ENCODE measurements around the gene FKBP14.

The FKBP14 gene

DNA sequence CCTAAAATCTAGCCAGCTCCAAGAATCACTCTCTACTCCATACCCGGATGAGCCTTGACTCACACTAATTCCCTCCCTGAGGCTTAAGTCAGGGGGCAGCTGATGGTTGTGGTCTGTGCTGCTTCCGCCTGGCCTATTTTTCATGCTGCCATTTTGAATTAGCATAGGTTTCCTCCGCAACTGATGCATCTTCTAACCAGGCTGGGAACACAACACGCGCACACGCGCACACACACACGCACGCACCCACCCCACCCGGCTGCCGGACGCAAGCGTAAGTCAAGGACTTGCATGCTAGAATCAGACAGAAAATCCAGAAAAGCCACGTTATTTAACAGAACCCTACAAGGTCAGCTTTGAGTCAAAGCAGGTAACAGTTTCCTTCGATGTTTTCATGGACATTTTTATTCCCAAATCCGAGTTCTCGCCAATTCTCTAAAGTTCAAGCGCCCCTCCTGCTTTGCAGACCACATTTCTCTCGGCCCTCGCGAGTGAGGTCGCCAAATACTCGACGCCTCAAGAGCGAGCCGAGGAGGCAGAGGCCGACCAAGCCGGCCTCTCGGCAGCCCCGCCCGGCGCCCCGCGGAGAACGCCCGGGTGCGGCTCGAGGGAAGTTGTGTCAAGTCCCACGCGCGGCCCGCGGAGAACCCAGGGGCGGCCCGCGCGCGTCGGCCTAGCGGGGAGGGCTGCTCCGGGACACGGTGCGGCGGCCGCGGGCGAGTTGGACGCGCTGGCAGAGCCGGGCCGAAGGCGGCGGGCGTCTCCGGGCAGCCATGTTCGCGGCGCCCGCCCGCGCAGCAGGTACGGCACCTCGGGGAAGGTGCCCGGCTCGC, 37.9 kb downstream of the FKBP14 start:
- DNase-seq (ENCODE audit: low read depth, low spot score) = no peak
- ChIA-PET CTCF (interaction anchor here (0.6 to 1.6 kb wide), 4 partner anchors 11 to 245 kb away, joined by 3 to 5 read pairs (median 4); no protein-coding TSS in a partner anchor), POLR2A (no interaction called here)
- H3K4me3 ChIP-seq (ENCODE audit: low read depth, low read length) = peak overlapping the region; percentile 84
- no peak for TF ChIP-seq CTCF (IDR thresholded peaks at IDR 0.05; ENCODE audit: insufficient read depth, low read length, missing control alignments)

DNA sequence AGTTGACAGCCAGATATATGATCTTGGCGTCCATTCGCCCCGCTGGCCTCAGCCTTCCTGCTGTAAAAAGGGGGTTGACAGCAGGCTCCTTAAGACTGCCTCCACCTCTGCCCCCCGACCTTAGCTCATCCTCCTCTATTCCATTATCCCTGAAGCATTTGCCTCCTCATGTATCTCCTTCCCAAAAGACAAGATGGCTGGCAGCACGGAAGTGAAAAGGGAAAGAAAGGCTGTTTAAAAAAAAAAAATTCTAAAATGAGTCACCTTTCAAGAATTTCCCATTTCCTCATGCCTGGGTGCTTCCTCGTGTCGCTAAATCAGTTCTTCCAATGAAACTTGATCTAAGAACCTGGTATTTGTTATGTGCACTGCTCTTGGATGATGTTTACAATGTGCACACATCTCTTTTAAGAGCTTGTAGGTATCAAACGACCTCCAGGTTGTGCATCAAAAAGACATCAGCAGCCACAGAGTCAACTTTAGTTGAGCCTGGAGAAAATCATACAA, 38.6 kb downstream of the FKBP14 start:
- peak overlapping the region; percentile 84 for H3K4me3 ChIP-seq (ENCODE audit: low read depth, low read length)
- POLR2A ChIA-PET = no interaction called here
- no peak for TF ChIP-seq CTCF (IDR thresholded peaks at IDR 0.05; ENCODE audit: insufficient read depth, low read length, missing control alignments)
- CTCF ChIA-PET = interaction anchor here (0.6 to 1.9 kb wide), 5 partner anchors 11 to 244 kb away, joined by 3 to 6 read pairs (median 4); no protein-coding TSS in a partner anchor
- DNase-seq (ENCODE audit: low read depth, low spot score) = peak; percentile 28

DNA sequence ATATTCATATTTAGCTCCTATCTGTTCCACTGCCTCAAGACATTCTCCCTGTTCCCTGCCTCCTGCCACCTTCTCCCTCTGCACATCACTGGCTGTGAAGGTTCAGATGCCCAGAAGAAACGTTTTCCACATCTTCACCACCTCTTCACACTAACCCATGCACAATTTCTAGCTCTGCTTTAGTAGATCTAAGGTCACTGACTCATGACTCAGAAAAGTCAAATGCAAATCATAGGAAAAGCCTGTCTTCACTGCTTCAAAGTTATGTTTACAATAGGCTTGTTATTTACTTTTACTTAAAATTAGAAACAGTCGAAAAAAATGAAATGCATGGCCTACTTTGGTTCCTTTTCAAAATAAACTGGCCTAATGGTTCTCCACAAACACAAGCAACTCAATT, 39.4 kb downstream of the FKBP14 start:
- ChIA-PET POLR2A (no interaction called here), CTCF (interaction anchor here (0.8 to 1.9 kb wide), 3 partner anchors 10 to 75 kb away, joined by 3 to 6 read pairs (median 5); no protein-coding TSS in a partner anchor)
- TF ChIP-seq CTCF (IDR thresholded peaks at IDR 0.05; ENCODE audit: insufficient read depth, low read length, missing control alignments) = no peak
- no peak overlapping the region for H3K4me3 ChIP-seq (ENCODE audit: low read depth, low read length)
- DNase-seq (ENCODE audit: low read depth, low spot score) = no peak

DNA sequence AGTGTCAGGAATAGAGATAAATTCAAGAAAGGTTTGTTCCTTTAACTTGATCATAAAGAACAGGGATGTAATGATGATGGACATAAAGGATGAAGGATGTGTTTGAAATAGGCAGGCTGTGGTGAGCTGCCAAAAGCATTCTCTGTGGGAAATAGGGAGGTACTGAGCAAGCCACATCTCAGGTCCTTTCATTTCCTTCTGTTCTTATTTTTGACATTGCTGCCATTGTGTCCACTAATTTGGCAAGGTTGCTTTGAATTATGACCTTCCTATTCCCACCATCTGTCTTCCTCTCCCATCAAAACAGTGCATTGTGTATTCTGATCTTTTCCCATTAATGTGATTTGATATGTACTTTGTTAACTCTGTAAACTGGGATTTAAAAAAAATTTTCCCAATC, 46.4 kb downstream of the FKBP14 start:
- POLR2A ChIA-PET = no interaction called here
- no peak for DNase-seq (ENCODE audit: low read depth, low spot score)
- TF ChIP-seq CTCF (IDR thresholded peaks at IDR 0.05; ENCODE audit: insufficient read depth, low read length, missing control alignments) = no peak
- CTCF ChIA-PET = no interaction called here
- no peak overlapping the region for H3K4me3 ChIP-seq (ENCODE audit: low read depth, low read length)

GRCh38 chr7:29977886-29978651, 48.4 kb downstream of the FKBP14 start:
- no peak overlapping the region for H3K4me3 ChIP-seq (ENCODE audit: low read depth, low read length)
- ChIA-PET POLR2A (no interaction called here), CTCF (interaction anchor here (1.2 to 2.1 kb wide), 4 partner anchors 9 to 84 kb away, joined by 4 to 8 read pairs (median 6); no protein-coding TSS in a partner anchor)
- TF ChIP-seq CTCF (IDR thresholded peaks at IDR 0.05; ENCODE audit: insufficient read depth, low read length, missing control alignments) = no peak
- no peak for DNase-seq (ENCODE audit: low read depth, low spot score)

Measured in AG04449 (cell line).